ENCODE results near the gene ALAS1.
A peak's percentile ranks its signal among the peaks of the same experiment; 100 is the strongest.

The ALAS1 gene

DNA sequence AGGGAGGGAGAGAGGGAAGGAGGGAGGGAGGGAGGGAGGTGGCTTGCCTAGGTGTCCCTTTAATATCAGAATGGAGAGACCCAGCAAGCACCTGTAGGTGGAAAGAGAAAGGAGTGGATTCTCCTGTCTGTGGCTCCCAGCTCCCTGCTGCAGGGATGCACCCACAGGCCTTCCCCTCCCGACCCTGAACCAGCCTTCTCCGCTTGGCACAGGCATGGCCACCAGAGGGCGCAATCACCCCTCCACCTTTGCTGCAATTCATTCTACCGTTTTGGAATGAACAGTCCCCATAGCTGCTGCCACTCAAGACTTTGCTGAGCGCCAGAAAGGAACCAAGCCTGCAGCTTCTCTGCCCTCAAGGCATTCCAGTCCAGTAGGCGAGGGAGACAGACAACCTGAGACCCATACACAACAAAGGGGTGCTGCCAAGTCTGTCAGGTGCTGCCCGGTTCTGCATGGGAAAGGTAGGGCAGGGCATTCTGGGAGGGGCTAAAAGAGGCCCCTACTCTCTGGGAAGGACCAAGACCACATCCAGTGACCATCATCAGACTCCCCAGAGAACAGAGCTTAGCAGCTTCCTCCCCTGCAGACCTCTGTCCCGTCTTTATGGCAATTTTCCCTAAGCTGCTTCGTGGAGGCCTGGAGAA lies 22.5 kb downstream of the ALAS1 start:
- peak; percentile 43 for DNase-seq (ENCODE audit: low read depth, low spot score)

DNA sequence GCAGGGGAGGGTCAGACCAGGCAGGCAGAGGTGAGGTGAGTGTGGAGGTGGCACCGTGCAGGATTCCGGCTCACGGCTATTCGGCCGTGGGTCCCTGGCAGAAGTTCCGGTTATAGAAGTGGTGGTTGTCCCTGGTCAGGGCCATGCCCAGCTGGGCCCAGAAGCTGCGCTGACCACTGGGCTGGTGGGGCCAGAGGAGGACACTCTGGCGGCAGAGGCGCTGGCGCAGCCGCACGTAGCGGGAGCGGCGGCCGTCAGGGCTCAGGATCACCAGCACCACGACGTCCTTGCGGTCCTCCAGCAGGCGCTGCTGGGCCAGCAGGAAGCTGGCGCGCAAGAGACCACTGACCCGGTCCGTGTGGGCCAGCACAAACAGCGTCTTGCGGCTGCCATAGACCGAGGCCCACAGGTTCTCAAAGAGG lies 23.2 kb downstream of the ALAS1 start:
- DNase-seq (ENCODE audit: low read depth, low spot score) = no peak

DNA sequence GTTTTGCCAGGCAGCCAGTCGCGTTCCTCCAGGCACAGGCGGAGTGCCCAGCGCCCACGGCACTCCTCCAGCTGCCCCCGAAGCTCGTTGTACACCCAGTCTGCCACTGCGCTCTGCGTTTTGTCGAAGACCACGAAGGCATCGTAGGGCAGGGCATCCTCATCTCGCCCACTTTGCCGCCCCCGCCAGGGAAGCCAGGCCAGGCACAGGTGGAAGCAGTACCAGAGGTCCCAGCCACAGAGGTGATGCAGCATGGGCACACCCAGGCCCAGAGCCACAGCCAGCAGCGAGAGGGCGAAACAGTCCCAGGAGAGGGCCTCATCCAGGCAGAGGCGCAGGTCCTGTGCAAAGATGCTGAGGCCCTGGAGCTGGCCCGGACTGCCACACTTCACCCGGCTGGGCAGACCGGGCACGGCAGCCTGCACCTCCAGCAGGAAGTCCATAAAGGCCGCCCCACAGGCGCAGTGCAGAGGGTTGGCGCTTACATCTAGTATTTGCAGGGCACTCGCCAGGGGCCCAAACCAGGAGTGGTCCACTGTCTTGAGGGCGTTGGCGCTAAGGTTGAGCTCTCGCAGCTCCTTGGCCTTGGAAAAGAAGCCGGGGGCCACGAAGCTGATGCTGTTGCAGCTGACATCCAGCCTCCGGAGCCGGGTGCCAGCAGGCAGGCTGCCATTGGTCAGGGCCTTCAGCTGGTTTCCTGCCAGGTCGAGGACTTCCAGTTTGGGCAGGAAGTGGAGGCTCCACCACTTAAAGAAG lies 23.8 kb downstream of the ALAS1 start:
- no peak for DNase-seq (ENCODE audit: low read depth, low spot score)

DNA sequence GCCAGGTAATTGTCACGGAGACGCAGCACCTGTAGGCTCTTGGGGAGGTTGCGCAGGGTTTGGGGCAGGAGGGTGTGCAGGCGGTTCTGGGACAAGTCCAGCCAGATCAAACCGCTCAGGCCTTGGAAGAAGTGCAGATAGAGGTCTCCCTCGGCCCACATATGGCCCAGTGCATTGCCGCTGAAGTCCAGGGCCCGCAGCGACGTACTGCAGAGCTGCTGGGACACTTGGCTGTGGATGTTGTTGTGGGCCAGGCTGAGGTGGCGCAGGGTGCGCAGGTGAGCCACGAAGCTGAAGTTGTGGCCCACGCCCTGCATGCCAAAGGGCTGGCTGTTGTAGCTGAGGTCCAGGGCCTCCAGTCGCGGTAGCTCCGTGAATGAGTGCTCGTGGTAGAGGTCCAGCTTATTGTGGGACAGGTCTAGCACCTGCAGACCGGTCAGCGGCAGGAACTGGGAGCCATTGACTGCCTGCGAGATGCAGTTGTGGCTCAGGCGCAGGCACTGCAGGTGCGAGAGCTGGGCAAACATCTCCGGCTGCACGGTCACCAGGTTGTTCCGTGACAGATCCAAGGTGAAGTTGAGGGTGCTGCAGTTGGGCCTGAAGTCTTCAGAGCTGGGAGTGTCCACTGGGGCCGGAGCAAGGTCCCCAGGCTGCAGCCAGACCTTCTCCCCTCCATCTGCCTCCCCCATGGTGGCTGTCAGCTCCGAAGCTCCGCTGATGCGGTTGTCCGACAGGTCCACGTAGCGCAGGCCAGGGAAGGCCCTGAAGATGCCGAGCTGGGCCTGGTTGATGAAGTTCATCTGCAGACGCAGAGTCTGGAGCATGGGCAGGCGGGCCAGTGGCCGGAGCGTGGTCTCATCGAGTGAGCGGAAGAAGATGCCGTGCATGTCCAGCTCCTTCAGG lies 24.6 kb downstream of the ALAS1 start:
- DNase-seq (ENCODE audit: low read depth, low spot score) = no peak

DNA sequence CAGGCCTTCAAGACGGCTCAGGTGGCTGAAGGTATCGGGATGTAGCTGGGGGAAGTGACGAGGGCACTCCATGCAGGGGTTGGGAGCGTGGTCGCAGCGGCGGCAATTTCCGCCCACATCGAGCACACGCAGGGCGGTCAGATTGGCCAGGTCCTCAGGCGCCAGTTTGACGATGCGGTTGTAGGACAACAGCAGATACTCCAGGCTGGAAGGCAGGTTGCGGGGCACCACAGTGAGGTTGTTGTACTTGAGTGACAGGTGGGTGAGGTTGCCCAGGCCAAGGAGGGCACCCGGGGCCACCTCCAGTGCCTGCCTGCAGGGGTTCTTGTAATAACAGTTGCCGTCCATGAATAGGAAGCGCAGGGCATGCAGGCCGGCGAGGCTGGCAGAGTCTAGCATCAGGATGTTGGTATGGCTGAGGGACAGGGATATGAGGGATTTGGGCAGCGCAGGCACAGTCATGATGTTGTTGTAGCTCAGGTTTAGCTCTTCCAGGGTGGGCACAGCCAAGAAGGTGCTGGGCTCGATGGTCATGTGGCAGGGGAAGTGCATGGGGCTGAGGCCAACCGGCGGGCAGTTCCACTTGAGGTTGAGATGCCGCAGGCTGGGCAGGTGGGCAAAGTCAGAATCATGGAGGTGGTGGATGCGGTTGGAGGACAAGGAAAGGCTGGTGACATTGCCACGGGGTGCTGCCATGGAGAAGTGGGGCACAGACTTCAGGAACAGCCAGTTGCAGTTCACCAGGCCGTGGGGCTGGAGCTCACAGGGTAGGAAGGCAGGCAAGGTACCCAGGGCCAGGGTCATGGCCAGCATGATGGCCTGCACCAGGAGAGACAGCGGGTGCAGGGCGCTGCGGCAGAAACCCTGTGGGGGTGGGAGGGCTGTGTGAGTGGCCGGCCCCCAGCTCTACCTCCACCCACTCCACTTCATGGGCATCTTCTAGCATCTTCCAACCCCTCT lies 25.8 kb downstream of the ALAS1 start:
- DNase-seq (ENCODE audit: low read depth, low spot score) = no peak

DNA sequence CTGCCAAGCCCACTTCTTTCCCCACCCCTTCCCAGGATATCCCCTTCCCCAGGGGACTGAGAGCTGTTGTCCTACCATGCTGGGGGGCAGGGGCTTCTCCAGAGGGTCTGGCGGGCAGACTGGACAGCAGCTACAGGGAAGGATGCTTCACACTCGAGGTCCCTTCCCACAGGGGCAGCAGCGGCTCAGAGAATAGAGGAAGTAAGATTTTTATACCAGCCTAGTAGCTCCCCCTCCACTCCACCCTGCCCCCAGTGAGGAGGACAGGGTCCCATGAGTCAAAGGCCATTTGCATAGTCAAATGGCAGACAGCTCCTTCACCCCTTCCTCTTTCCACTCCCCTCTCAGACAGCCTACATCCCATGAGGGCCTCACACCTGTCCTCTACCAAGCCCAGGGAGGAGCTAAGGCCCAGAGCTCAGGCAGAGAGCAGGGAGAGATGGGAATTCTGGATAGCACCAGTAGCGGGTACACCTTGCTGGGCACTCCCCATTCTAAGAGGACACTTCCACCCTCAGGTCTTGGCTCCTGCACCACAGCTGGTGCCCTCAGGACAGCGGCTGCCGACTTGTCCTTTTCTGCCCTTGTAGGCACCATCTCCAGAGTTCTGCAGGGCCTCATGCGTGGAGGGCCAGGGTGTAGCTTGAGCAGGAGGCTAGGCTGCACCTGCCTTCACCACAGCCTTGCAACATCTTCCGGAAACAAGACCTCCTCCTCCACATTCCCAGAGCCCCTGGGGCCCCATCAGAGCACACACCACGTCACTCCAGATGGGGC lies 27.7 kb downstream of the ALAS1 start, which contains the start of gene TLR9:
TLR9 (minus strand) TSS at position 194 of the 777 bp plus-strand sequence; CDS start at position 78, 116 bp downstream.
- no peak for DNase-seq (ENCODE audit: low read depth, low spot score)

DNA sequence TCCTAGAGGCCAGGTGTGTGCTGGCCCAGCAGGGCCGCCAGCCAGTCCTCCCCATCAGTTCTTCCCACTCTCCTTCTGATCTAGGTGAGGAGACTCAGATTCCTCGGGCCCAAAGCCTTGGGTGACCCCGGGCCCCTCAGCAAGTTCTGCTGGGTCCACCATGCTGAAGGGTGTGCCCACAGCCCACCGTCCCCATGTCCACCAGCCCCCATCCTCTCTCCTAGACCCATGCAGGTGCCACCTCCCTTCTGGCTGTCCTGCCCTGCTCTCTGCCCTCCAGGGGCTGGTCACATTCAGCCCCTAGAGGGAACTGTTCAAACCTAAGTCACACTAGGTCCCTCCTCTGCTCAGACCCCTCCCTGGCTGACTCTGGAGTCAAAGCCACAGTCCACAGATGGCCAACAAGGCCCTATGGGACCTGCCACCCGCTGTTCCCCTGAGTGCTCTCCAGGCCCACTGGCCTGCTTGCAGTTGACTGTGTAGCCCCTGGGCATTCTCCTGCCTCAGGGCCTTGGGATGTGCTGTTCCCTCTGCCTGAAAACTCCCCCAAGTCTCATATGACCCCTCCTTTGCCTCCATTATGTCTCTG lies 28.4 kb downstream of the ALAS1 start:
- DNase-seq (ENCODE audit: low read depth, low spot score) = no peak

DNA sequence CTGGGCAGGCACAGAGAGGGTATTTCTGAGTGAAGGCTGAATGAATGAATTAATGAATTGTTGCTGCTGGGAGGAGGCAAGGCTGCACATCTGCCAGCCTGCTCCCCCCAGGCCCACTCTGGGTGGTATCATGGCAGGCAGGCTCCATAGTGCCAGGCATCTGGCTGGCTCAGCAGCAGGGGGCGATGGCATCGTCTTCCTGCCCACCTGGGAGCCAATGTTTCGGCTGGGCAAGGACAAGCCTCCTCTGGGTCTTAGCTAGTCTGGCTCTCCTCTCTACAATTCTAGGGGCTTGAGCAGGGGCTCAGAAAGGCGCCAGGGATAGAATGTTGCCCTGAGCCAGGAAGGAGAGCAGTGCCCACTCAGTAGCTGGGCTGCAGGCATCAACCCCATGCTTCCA lies 29.2 kb downstream of the ALAS1 start:
- DNase-seq (ENCODE audit: low read depth, low spot score) = no peak

DNA sequence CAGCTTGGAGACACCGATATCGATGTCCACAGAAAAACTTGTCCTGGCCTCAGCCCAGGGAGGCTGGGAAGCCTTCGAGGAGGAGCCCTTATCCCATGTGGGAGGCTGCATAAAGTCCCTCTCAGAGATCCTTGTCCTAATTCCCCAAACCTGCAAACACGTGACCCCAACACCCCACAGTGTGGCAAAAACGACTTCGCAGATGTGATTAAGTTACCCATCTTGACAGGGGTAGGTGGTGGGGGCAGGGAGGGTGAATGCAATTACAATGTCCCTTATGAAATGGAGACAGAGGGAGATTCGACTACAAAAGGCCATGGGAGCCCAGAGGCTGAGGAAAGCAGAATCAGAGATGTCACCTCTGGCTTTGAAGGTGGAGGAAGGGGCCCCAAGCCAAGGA lies 29.8 kb downstream of the ALAS1 start:
- no peak for DNase-seq (ENCODE audit: low read depth, low spot score)

DNA sequence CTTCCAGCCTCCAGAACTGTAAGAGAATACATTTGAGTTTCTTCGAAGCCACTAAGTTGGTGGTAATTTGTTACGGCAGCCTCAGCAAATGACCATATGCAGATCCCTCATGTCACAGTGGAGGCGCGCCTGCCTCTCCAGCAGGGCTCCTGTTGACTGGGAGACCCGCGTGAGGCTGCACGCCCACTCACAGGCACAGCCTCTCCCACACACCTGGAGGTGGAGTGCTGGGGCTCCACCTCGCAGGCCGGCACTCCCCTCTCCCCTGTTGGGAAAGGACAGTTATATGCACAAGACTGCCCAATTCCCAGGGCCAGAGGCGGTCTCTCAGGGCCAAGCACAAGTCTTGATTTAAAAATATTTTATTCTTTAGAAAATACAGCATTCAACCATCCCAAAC lies 30.3 kb downstream of the ALAS1 start:
- no peak for DNase-seq (ENCODE audit: low read depth, low spot score)

DNA sequence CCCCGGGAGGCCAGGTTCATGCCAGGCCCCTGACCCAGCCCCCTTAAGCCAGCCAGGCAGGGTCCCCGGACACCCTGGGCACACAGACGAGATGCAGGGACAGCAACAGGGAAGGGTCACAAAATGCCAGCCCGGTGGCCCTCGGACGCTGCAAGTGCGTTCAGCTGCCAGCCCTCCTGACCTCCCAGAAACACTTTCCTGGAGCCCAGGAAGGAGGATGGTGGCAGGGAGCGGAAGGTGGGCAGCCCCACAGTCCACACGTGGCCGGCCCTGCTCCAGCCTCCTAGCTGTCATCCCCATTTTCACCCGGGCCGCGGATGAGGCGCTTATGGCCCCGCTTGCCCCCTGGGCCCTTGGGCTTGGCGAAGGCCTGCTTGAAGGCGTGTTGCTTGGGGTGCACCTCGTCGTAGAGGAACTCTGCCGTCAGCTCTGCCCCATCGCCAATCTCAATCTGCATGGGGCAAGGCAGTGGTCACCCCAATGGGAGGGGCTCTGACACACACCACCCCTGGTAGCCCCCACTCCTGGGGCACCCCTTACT lies 30.9 kb downstream of the ALAS1 start:
- DNase-seq (ENCODE audit: low read depth, low spot score) = no peak

DNA sequence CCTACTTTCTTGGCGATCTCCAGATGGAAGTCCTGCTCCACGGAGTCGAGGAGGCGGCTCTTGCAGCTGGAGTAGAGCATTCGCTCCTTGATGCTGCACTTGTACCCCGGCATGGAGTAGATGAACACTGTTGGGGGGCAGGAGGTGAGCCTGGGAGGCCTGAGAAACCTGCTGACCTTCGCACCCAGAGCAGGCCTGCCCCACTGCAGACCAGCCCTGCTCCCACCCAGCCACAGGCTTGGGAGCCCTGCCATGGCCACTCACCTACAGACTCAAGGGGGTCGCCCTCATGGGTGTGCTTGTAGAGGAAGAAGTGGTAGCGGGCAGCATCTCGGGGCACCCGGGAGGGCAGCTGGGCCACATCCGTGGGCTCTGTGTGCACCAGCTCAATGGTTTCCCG lies 31.7 kb downstream of the ALAS1 start:
- no peak for DNase-seq (ENCODE audit: low read depth, low spot score)

DNA sequence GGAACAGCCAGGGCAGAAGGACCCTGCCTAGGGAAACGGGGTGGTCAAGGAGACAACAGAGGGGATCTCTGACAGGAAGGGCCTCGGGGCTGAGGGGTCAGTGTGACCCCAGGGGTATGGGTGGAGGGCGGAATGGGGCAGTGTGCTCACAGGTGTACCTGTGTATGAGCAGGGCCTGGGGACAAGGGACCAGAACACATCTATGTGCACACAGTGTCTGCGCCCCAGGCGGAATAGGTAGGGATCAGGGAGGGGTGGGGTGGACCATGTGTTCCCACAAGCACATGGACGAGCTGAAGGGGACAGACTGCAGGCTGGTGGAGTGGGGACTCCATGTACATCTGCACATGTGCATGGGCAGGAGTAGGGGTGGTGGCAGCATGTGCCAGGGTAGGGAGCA lies 32.5 kb downstream of the ALAS1 start:
- DNase-seq (ENCODE audit: low read depth, low spot score) = no peak

DNA sequence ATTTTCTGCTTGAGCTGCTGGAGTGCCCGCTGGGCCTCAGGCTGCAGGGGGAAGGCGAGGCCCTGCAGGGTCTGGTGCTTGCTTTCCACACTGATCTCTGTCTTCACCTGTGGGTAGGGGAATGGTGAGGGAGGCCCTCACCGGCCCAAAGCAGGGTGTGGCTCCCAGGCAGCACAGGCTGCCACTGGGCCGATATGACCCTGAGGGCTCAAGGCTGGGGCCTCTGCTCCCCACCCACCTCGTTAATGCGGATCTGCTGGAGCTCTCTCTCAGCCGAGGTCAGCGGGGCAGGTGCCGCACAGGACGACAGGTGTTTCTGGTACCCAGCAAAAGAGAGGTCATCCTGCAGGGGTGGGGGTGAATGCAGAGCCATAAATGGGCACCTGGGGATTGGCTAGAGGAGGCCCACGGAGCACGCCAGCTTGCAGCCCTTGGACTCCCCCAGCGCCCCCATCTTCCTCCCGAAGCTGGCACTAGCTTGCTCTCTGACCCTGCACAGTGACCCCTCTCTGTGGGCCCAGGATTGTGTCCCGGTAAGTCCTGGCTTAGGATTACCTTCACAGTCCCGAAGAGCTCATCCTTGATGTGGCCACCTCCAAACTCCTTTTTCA lies 33.0 kb downstream of the ALAS1 start:
- DNase-seq (ENCODE audit: low read depth, low spot score) = no peak

DNA sequence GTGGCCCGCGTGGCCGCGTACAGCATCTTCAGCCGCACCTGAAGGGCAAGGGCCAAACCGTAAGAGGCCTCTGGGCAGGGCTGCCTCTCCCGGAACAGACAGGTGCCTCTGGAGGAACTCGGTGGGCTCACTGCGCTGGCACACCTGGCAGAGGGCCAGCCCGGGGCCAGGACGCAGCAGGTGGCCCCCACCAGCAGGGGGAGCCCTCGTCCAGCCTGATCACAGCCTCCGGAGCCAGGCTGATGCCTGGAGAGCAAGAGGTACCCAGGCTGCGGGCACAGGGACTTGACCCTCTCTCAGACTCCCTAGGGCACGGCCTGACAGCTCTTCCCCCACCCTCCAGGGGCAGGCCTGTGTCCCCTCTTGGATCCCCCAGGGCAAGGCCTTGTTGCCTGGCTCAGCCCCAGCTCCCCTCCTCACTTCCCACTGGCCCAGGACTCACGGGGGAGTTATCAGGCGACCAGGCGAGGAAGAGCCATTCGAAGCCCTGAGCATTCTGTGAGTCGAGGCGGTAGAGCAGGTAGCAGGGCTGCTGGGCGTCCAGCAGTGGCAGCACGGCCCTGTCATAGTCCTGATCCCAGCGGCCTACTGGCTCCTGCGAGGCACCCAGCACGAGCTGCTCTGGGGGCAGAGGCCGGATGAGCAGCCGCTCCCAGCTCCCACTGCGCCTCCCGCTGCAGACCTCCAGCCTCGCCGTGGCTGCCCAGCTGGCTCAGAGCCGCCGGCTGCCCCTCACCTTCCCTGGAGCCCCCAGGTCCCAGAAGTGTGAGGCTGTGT lies 33.7 kb downstream of the ALAS1 start:
- DNase-seq (ENCODE audit: low read depth, low spot score) = no peak

DNA sequence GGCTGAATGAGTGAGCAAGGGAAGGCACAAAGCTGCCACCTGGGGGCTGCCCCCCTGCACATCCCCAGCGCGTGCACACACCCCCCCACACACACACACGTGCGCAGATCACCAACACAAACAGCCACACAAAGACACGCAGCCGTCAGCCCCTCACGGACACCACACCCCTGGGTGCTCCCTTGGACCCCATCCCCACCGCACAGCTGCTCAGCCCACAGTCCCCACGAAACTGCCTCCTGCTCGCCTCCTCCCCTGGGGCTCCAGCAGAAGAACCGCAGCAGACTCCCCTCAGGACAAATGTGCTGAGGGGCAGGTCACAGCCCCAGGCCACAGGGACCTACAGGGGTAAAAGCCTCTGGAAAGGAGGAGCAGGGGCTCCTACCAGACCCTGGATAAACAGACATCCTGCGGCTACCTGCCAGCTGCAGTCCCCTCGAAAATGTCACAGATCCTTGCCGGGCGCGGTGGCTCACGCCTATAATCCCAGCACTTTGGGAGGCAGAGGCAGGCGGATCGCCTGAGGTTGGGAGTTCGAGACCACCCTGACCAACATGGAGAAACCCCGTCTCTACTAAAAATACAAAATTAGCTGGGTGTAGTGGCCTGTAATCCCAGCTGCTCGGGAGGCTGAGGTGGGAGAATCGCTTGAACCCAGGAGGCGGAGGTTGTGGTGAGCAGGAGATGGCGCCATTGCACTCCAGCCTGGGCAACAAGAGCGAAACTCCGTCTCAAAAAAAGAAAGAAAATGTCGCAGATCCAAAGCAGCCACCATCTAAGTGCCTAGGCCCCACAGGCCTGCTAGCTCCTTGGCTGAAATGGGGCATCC lies 34.5 kb downstream of the ALAS1 start:
- no peak for DNase-seq (ENCODE audit: low read depth, low spot score)

DNA sequence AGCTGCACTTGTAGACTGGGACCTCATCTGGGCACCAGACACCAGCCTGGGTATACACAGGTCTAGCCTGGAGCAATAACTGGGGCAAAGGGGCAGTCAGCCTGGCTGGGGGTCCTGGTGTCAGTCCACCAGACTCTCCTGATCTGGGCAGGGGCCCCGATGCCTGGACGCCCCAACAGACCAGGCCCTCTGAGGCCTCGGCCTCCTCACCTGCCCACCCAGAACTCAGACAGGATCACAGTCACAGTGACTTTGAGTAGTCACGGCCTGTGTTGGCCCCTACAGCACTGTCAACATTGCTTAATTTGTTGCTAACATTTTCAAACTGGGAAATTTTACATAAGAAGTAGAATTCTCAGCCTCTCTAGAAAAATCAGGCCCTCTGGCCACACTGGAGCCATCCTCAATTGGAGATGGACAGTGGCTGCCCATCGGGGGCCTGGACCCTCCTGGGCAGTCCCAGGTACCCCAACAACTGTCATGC lies 35.2 kb downstream of the ALAS1 start:
- DNase-seq (ENCODE audit: low read depth, low spot score) = no peak
